HG03139 (cell line): ENCODE data around the gene SLC41A1.
"Not testable (repeated sequence)": the region's sequence is repeated elsewhere in the genome, so short reads cannot be mapped to it uniquely, and the experiment has no call there.

Experiments
- ATAC-seq: cut with Tn5 transposase; IDR thresholded peaks from one replicate; pipeline ENCODE4 v1.9.1; 2021; ENCODE audit not compliant: unreplicated experiment

The SLC41A1 gene

GRCh38 chr1:205812878-205813754, at the start of gene SLC41A1:
SLC41A1 (minus strand) TSS chr1:205813198; CDS start chr1:205810441, 2,757 bp downstream.
- peak; percentile 73 for ATAC-seq

- ATAC-seq = no peak
Observed at GRCh38 chr1:205861540-205861939, 48.5 kb upstream of the SLC41A1 start.

- ATAC-seq = no peak
Observed at GRCh38 chr1:205858141-205858961, 45.4 kb upstream of the SLC41A1 start.

- not testable (repeated sequence) for ATAC-seq
Observed at GRCh38 chr1:205857501-205857900, 44.5 kb upstream of the SLC41A1 start.

GRCh38 chr1:205856433-205856832, 43.4 kb upstream of the SLC41A1 start:
- ATAC-seq = no peak

GRCh38 chr1:205852969-205853368, 40.0 kb upstream of the SLC41A1 start:
- no peak for ATAC-seq

GRCh38 chr1:205851993-205852392, 39.0 kb upstream of the SLC41A1 start:
- no peak for ATAC-seq

GRCh38 chr1:205849619-205850355, 36.8 kb upstream of the SLC41A1 start, which contains the start of gene PM20D1:
PM20D1 (minus strand) TSS chr1:205850132; CDS start chr1:205850072, 60 bp downstream.
- peak; percentile 91 for ATAC-seq

GRCh38 chr1:205843036-205843859, 30.2 kb upstream of the SLC41A1 start:
- no peak for ATAC-seq

- no peak for ATAC-seq
Observed at GRCh38 chr1:205842229-205842628, 29.2 kb upstream of the SLC41A1 start.

- ATAC-seq = no peak
Observed at GRCh38 chr1:205840146-205840923, 27.3 kb upstream of the SLC41A1 start.

- ATAC-seq = no peak
Observed at GRCh38 chr1:205837382-205837970, 24.5 kb upstream of the SLC41A1 start.

- ATAC-seq = no peak
Observed at GRCh38 chr1:205834751-205835150, 21.8 kb upstream of the SLC41A1 start.

GRCh38 chr1:205832326-205832751, 19.3 kb upstream of the SLC41A1 start:
- no peak for ATAC-seq

- ATAC-seq = no peak
Observed at GRCh38 chr1:205827623-205828022, 14.6 kb upstream of the SLC41A1 start.

GRCh38 chr1:205826995-205827394, 14.0 kb upstream of the SLC41A1 start:
- ATAC-seq = no peak

- no peak for ATAC-seq
Observed at GRCh38 chr1:205826016-205826806, 13.2 kb upstream of the SLC41A1 start.

- no peak for ATAC-seq
Observed at GRCh38 chr1:205824180-205824579, 11.2 kb upstream of the SLC41A1 start.
